ENCODE data around the gene LDB2.
"Not testable (repeated sequence)": the region's sequence is repeated elsewhere in the genome, so short reads cannot be mapped to it uniquely, and the experiment has no call there.

- TF ChIP-seq EZH2 (IDR thresholded peaks at IDR 0.05; ENCODE audit: borderline replicate concordance, low read depth, low read length, severe bottlenecking); CTCF (IDR thresholded peaks at IDR 0.05; ENCODE audit: extremely low read depth in 1 of 2, insufficient read depth in 1 of 2, low read depth in 1 of 2, low read length in 2 of 2); POLR2A (IDR thresholded peaks at IDR 0.05; ENCODE audit: low read depth, low read length); FOS (IDR thresholded peaks at IDR 0.05; ENCODE audit: borderline replicate concordance, insufficient read depth, low read length); MAX (IDR thresholded peaks at IDR 0.05; ENCODE audit: insufficient read depth, insufficient read length); POLR2AphosphoS5 (IDR thresholded peaks at IDR 0.05; ENCODE audit: insufficient read depth, low read depth, low read length): not testable (repeated sequence)
Observed at GRCh38 chr4:16629274-16629673, 269.2 kb downstream of the LDB2 start.
